Lower leg skin (tissue), 4 donors: ENCODE measurements around the gene SETD7. TPM values are rescaled to one million over a fixed set of nuclear protein-coding genes. Genes with fewer than 3 reads are reported as not detected.

Experiments used
- DNase-seq, 2 donors: peaks; one replicate each; pipeline ENCODE4 v3.0.0-alpha.2; 2019; ENCODE audit warnings: low spot score in 2 of 2
- H3K4me3 ChIP-seq: fragments of 200-600 bp; sonication (generic); 2 replicates; pipeline ENCODE4 v1.5.1; 2017; ENCODE audit warnings: mild to moderate bottlenecking, low read depth; ENCODE audit not compliant: poor library complexity, severe bottlenecking
- CTCF ChIP-seq, 3 donors: fragments of 450-650 bp; IDR thresholded peaks; one replicate each; pipeline ENCODE4 v1.5.1; 2016; ENCODE audit warnings: antibody characterized with exemption in 3 of 3, mild to moderate bottlenecking in 3 of 3, moderate library complexity in 2 of 3
- POLR2A ChIP-seq, 2 donors: fragments of 450-650 bp; IDR thresholded peaks; one replicate each; pipeline ENCODE4 v1.6.1; 2016 to 2017; ENCODE audit warnings: antibody characterized with exemption in 2 of 2, mild to moderate bottlenecking in 1 of 2, moderate library complexity in 1 of 2
- WGBS, 2 donors: methylation state at CpG; one replicate each; pipeline ENCODE4 v1.1.5; 2018; 5-methylcytosine and 5-hydroxymethylcytosine counted together
- intact Hi-C: fragments of 100-400 bp; cut with DNase I; formaldehyde crosslinking; loops from one replicate; pipeline ENCODE4 v1.15.0; 2023; ENCODE audit warnings: low total_unique reads
- total RNA-seq, 4 donors: library from RNA; depleted of rRNA; stranded (reverse); fragments of >200 nt; gene quantifications; one replicate each; pipeline ENCODE4 v1.1.0, GENCODE V29; 2016

SETD7 gene
- total RNA-seq, 4 donors from 2014 or later = 34.3 to 45.7 (median 41.7) TPM

DNA sequence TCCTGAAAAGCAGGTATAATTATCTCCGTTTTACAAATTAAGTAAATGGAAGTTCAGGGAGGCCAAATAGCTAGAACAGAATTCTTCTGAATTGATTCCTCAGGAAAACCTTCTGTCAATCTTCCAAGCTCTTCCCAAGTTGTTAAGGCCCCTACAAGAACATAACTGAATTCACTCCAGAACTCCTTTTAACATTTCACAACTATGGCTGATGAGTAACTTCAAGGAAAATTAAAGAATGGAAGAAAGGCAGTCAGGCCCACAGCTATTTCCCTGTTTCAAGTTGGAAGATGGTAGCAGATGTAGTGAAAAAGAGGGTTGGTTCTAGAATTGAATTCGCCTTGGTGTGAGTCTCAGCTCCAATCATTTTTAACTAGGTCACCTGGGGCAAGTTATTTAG lies 15.9 kb downstream of the SETD7 start:
- DNase-seq = no peak
- TF ChIP-seq POLR2A (IDR thresholded peaks at IDR 0.05) = no peak
- TF ChIP-seq CTCF (IDR thresholded peaks at IDR 0.05) = no peak
- no peak overlapping the region for H3K4me3 ChIP-seq
- 90 to 91% methylated on average over 2 of the region's 2 CpGs for WGBS, 2 donors
- intact Hi-C loops = no loop called here

DNA sequence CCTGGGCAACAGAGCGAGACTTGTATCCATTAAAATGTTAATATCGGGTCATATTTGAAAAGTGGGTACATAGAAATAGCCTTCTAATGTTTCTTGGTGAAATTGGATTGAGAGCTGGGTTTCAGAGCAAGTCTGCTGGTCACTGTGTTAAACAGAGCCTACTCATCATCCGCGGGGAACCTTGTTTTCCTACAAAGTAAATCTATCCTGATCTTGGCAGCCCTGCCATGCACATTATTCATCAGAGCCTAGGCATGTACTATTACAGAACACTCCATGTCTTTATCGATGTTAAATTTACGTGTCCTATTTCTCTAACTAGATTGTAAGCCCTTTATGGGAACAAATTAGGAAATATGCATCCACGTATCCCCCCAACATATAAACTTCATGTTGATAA lies 18.7 kb downstream of the SETD7 start:
- no peak for DNase-seq
- WGBS, 2 donors = 95 to 98% methylated on average over 7 of the region's 7 CpGs
- no peak for TF ChIP-seq CTCF (IDR thresholded peaks at IDR 0.05)
- no peak for TF ChIP-seq POLR2A (IDR thresholded peaks at IDR 0.05)
- no peak overlapping the region for H3K4me3 ChIP-seq
- intact Hi-C loops = no loop called here

GRCh38 chr4:139535871-139536234 lies 20.2 kb downstream of the SETD7 start:
- 80 to 83% methylated on average over 5 of the region's 5 CpGs for WGBS, 2 donors
- no peak for DNase-seq
- intact Hi-C loops = no loop called here
- H3K4me3 ChIP-seq = no peak overlapping the region
- TF ChIP-seq CTCF (IDR thresholded peaks at IDR 0.05) = no peak
- TF ChIP-seq POLR2A (IDR thresholded peaks at IDR 0.05) = no peak

GRCh38 chr4:139535228-139535870 lies 20.7 kb downstream of the SETD7 start:
- intact Hi-C loops = no loop called here
- WGBS, 2 donors = 71 to 76% methylated on average over 2 of the region's 2 CpGs
- DNase-seq = no peak
- TF ChIP-seq CTCF (IDR thresholded peaks at IDR 0.05) (no peak), POLR2A (IDR thresholded peaks at IDR 0.05) (no peak)
- H3K4me3 ChIP-seq = no peak overlapping the region

- WGBS, 2 donors = 95 to 97% methylated on average over 9 of the region's 9 CpGs
- no peak for TF ChIP-seq CTCF (IDR thresholded peaks at IDR 0.05)
- no peak for TF ChIP-seq POLR2A (IDR thresholded peaks at IDR 0.05)
- H3K4me3 ChIP-seq = no peak overlapping the region
- no peak for DNase-seq
- intact Hi-C loops = no loop called here
Observed at GRCh38 chr4:139534287-139534950, 21.6 kb downstream of the SETD7 start.
